ENCODE results near the gene TBC1D17. TPM values are rescaled to one million over a fixed set of nuclear protein-coding genes. Genes with fewer than 3 reads are reported as not detected.

Gene TBC1D17
- polyA plus RNA-seq, 1 experiment = 15.6 TPM

DNA sequence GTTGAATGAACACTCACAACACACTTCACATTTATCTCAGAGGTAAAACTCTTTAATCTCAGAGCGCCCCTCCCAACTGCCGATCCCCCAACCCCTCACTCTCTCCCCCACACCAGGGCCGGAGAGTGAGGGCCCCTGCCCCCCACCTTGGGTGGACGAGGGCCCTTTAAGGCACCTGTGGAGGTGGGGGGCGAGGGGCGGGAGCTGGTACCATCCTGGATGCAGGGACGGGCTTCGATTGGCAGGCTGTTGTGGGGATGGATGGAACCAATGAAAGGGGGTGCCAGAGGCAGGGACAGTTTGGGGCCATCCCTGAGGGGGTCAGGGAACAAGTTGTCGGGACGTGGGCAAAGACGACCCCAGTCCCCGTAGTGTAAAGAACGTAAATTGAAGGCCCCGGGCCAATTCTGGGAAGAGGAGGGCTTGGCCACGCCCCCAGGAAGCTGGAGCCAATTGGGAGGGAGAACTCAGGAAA is 8.5 kb upstream of the TBC1D17 start:
- no peaks in the 10 kb centered on the region for H3K27me3 ChIP-seq (ENCODE audit: control insufficient read depth, insufficient read depth, low read length)
- DNase-seq (ENCODE audit: low read depth, low spot score) = no peak
- peak overlapping the region; percentile 54 for H3K4me3 ChIP-seq (ENCODE audit: low read depth, low read length)
- peak overlapping the region; percentile 47 for H3K27ac ChIP-seq (ENCODE audit: low read depth, low read length)
- no peaks in the 10 kb centered on the region; the same call in 1 of the 2 replicates for H3K9me3 ChIP-seq (ENCODE audit: control insufficient read depth, insufficient read depth, low read length)
- POLR2A ChIA-PET = interaction anchor here (0.6 to 1.6 kb wide), 12 partner anchors 8 to 1045 kb away, joined by 3 to 13 read pairs (median 4); partner anchors contain the start of genes AKT1S1, ATF5, FUZ and NUP62
- CTCF ChIA-PET = interaction anchor here (0.8 kb wide), 1 partner anchor 299 kb away, joined by 3 read pairs; no protein-coding TSS in a partner anchor
- TF ChIP-seq, protein P1, sequence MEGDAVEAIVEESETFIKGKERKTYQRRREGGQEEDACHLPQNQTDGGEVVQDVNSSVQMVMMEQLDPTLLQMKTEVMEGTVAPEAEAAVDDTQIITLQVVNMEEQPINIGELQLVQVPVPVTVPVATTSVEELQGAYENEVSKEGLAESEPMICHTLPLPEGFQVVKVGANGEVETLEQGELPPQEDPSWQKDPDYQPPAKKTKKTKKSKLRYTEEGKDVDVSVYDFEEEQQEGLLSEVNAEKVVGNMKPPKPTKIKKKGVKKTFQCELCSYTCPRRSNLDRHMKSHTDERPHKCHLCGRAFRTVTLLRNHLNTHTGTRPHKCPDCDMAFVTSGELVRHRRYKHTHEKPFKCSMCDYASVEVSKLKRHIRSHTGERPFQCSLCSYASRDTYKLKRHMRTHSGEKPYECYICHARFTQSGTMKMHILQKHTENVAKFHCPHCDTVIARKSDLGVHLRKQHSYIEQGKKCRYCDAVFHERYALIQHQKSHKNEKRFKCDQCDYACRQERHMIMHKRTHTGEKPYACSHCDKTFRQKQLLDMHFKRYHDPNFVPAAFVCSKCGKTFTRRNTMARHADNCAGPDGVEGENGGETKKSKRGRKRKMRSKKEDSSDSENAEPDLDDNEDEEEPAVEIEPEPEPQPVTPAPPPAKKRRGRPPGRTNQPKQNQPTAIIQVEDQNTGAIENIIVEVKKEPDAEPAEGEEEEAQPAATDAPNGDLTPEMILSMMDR (IDR thresholded peaks at IDR 0.05; ENCODE audit: low read depth, low read length) = no peak

DNA sequence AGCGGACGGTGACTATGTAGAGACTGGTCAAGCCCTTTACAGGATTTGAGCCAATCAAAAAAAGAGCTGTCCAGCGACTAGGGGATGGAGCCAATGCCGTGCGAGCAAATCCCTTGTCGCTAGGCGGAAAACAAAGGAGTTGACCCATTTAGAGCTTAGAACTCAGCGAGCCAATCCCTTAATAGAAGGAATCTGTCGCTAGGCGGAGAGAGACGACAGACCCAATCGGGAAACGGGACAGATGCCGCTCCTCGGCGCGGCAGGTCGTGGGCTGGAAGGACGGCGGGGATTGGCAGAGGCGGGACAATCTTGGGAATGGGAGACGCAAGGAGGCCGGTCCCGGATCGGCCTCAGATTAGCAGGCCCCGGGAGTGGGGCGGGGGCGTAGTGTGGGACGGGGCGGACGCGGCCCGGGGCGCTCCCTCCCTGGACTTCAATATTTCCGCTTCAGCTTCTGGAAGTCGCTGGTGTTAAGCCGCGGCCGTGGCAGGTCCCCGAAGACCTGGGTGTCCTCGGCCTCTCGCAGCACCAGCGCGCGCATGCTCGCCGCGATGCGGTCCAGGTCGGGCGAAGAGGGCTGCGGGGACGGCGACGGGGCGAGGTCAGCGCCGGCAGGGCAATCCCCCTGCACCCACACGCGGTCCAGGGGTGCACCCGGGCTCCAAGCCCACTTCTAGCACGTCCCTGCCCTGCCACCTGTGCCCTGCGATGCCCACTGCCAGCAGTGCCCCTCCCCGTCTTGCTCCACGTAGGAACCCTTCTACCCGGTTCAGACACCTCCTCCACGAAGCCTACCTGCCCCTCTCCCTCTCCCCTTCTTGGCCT is 7.8 kb upstream of the TBC1D17 start:
- peak overlapping the region; percentile 62 for H3K4me3 ChIP-seq (ENCODE audit: low read depth, low read length)
- H3K9me3 ChIP-seq (ENCODE audit: control insufficient read depth, insufficient read depth, low read length) = no peaks in the 10 kb centered on the region; the same call in 1 of the 2 replicates
- peak; percentile 100 for DNase-seq (ENCODE audit: low read depth, low spot score)
- CTCF ChIA-PET = interaction anchor here (0.8 kb wide), 1 partner anchor 299 kb away, joined by 3 read pairs; no protein-coding TSS in a partner anchor
- H3K27ac ChIP-seq (ENCODE audit: low read depth, low read length) = peak overlapping the region; percentile 80
- no peaks in the 10 kb centered on the region for H3K27me3 ChIP-seq (ENCODE audit: control insufficient read depth, insufficient read depth, low read length)
- POLR2A ChIA-PET = interaction anchor here (0.6 to 1.6 kb wide), 11 partner anchors 7 to 229 kb away, joined by 3 to 13 read pairs (median 3); partner anchors contain the start of genes AKT1S1, ATF5, FUZ and NUP62
- TF ChIP-seq, protein P1 (IDR thresholded peaks at IDR 0.05; ENCODE audit: low read depth, low read length) = no peak

DNA sequence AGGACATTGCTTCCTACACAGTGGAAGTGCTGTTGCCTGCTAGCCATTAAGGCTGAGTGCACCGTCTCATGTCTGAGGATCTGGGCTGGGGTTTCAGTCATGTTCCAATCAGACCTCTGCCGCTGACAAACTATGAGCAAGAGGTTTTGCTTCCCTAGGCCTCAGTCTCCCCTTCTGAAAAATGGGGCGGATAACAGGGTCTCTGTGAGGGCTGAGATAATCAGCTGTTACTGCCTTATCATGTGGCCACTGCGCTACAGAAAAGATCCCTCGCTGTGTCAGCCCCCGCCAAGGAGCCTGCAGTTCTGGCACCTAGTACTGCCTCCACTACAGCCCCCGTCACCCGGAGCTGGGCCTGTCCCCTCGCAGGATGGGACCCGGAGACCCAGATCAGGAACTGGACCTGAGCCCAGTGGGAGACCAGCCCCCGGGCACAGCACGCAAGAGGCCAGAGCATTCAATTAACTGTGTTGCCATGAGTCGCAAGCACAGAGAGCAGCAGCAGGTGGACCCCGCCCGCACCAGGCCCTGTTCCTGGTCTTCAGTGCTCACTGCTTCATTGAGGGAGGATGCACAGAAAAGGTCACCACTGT is 7.1 kb upstream of the TBC1D17 start:
- no peak for DNase-seq (ENCODE audit: low read depth, low spot score)
- peak overlapping the region; percentile 80 for H3K27ac ChIP-seq (ENCODE audit: low read depth, low read length)
- CTCF ChIA-PET = no interaction called here
- TF ChIP-seq, protein P1 (IDR thresholded peaks at IDR 0.05; ENCODE audit: low read depth, low read length) = no peak
- H3K27me3 ChIP-seq (ENCODE audit: control insufficient read depth, insufficient read depth, low read length) = no peaks in the 10 kb centered on the region
- H3K9me3 ChIP-seq (ENCODE audit: control insufficient read depth, insufficient read depth, low read length) = no peaks in the 10 kb centered on the region; the same call in 1 of the 2 replicates
- peak overlapping the region; percentile 62 for H3K4me3 ChIP-seq (ENCODE audit: low read depth, low read length)
- POLR2A ChIA-PET = no interaction called here

DNA sequence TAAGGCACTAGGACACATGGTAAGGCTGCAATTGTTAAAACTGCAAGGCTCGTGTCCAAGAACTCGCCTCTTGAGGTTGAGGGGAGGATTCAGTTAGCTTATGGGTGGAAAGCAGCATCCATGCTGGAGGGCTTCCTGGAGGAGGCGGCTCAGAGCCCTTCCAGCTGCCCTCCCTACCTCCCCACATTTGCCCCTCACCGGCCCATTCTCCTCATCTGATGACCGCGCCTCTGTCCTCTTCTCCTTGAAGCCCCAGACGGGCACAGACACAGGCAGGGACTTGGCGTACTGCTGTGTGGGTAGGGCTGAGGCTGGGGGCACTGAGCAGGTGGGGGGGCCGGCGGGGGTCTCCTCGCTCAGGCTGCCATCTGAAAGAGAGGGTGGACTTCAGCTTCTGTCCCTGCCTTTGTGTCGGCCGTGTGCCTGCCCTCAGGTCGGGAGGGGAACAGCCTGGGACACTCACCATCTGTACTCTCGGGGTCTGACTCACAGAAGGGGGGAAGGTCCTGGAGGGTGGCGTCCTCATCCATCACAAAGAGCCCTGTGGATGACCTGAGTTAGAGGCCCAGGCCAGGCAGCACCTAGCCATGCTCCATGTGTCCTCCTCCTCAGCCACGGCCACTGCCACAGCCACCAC is 6.0 kb upstream of the TBC1D17 start:
- H3K4me3 ChIP-seq (ENCODE audit: low read depth, low read length) = no peak overlapping the region
- ChIA-PET POLR2A (no interaction called here), CTCF (interaction anchor here (0.7 kb wide), 1 partner anchor 190 kb away, joined by 7 read pairs; no protein-coding TSS in a partner anchor)
- H3K27ac ChIP-seq (ENCODE audit: low read depth, low read length) = no peak overlapping the region
- TF ChIP-seq, protein P1 (IDR thresholded peaks at IDR 0.05; ENCODE audit: low read depth, low read length) = no peak
- H3K9me3 ChIP-seq (ENCODE audit: control insufficient read depth, insufficient read depth, low read length) = no peaks in the 10 kb centered on the region; the same call in 1 of the 2 replicates
- DNase-seq (ENCODE audit: low read depth, low spot score) = no peak
- H3K27me3 ChIP-seq (ENCODE audit: control insufficient read depth, insufficient read depth, low read length) = no peaks in the 10 kb centered on the region

Data from AG04450 (cell line).